CD4-positive, alpha-beta T cell treated with Interleukin-12 subunit alpha and Interleukin-12 subunit beta, for 1 hour (primary cell): Measurements from ENCODE around the gene SPEF1.
A peak's percentile ranks its signal among the peaks of the same experiment; 100 is the strongest.
"Not testable (repeated sequence)": the region's sequence is repeated elsewhere in the genome, so short reads cannot be mapped to it uniquely, and the experiment has no call there.

Experiments
- DNase-seq: peaks from one replicate; pipeline ENCODE4 v3.0.0-alpha.2; 2020

The SPEF1 gene

GRCh38 chr20:3808544-3808943, 27.3 kb upstream of the SPEF1 start:
- DNase-seq, result no peak

GRCh38 chr20:3804781-3805180, 23.5 kb upstream of the SPEF1 start:
- no peak for DNase-seq

GRCh38 chr20:3804254-3804751, 23.1 kb upstream of the SPEF1 start:
- no peak for DNase-seq

- DNase-seq, result no peak
Measured at GRCh38 chr20:3803854-3804253, 22.6 kb upstream of the SPEF1 start.

- no peak for DNase-seq
Measured at GRCh38 chr20:3803289-3803688, 22.0 kb upstream of the SPEF1 start.

- no peak for DNase-seq
Measured at GRCh38 chr20:3802524-3803239, 21.4 kb upstream of the SPEF1 start.

- no peak for DNase-seq
Measured at GRCh38 chr20:3801846-3802245, 20.6 kb upstream of the SPEF1 start.

GRCh38 chr20:3801299-3801698, 20.1 kb upstream of the SPEF1 start:
- DNase-seq, result no peak

- DNase-seq, result no peak
Measured at GRCh38 chr20:3800878-3801260, 19.6 kb upstream of the SPEF1 start.

- DNase-seq, result no peak
Measured at GRCh38 chr20:3800256-3800877, 19.1 kb upstream of the SPEF1 start.

- no peak for DNase-seq
Measured at GRCh38 chr20:3798908-3799248, 17.6 kb upstream of the SPEF1 start.

DNA sequence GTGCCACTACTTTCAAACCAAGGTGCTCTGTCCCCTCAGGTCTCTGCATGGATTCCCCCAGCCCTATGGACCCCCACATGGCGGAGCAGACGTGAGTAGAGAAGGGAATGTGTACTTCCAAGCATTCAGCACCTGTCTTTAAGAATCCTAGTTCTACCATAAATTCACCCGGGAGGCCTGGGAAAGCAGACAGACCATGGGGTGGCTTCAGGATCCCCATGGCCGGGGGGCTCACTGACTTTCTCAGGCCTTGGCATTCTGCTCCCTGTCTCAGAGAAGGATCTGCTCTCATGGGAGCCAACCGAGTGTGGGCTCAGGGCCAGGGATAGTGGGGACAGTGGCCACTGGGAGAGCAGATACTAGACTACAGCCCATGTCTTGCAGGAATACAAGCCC, 17.1 kb upstream of the SPEF1 start:
- no peak for DNase-seq

DNA sequence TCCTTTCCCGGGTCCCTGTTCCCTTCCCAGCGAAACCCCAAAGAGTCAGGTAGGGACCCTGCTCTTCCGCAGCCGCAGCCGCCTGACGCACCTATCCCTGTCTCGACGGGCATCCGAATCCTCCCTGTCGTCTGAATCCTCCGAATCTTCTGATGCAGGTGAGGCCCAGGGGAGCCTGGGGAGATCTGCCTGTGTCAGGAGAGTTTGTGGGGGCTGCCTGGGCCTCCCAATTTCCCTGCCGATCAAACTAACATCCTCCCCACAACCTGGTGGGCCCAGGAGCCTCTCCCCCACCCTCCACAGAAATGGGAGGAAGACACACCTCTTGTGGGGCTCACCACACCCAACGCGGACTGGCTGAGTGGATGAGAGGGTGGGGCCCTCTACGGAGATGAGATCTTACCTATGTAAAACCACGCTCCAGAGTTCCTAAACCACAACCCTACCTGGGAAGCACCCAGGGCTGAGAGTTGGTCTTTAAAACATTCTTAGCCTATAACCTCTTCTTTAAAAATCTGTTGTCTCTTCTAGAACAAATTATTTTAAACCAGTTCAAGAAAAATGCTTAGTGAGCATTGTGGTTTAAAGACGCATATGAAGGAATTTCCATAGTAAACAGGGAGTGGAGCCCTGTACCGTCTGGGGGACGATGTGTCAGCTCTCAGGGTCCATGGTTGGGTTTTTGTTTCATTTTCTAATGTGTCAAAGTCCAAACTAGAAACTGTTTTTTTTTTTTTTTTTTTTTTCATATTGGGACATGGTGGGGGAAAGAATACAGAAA, 16.5 kb upstream of the SPEF1 start:
- DNase-seq, result peak; percentile 60

DNA sequence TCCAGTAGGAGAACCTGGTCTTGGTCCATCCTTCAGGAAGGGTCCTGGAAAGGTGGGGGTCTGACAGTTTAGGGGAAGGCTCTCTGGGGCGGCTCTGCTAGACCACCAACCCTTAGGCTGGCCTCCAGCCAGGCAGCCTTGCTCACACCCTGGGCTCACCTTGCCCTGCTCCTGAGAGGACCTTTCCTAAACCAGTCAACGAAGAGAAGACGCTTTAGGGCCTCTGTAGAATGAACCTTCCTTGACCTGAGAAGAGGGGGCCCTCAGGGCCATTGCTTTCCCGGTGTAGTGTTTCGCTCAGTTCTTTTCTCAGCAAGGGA, 15.9 kb upstream of the SPEF1 start:
- no peak for DNase-seq

- no peak for DNase-seq
Measured at GRCh38 chr20:3796477-3797225, 15.4 kb upstream of the SPEF1 start.

- peak; percentile 89 for DNase-seq
Measured at GRCh38 chr20:3795511-3796468, 14.5 kb upstream of the SPEF1 start, which contains the start of gene CDC25B. Gene CDC25B, plus strand, starts transcription at chr20:3796310. Its CDS starts 222 bp downstream, at chr20:3796532.

DNA sequence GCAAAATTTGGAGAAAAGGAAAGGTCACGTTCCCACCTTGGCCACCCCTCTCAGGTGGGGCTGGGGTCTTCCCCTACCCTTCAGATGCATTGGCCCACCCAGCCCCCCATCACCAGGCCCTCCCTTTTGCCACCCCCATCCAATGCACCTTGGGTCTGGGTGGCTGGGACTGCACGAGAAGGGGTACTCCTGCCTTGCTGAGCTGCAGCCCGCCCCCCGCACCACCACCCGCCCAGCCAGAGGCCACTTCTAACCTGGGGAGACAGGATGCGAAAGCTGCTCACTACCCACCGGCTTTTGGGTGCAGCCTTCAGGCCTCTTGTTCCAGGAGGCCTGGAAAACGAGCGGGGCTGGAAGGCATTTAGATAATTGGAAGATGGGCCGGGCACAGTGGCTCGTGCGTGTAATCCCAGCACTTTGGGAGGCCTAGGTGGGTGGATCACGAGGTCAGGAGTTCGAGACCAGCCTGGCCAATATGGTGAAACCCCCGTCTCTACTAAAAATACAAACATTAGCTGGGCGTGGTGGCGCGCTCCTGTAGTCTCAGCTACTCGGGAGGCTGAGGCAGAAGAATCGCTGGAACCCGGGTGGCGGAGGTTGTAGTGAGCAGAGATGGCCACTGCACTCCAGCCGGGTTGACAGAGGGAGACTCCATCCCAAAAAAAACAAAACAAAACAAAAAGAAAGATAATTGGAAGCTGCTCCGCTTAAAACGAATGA, 13.6 kb upstream of the SPEF1 start:
- no peak for DNase-seq

- not testable (repeated sequence) for DNase-seq
Measured at GRCh38 chr20:3794168-3794567, 12.9 kb upstream of the SPEF1 start.

GRCh38 chr20:3789201-3789600, 8.0 kb upstream of the SPEF1 start:
- DNase-seq, result not testable (repeated sequence)

DNA sequence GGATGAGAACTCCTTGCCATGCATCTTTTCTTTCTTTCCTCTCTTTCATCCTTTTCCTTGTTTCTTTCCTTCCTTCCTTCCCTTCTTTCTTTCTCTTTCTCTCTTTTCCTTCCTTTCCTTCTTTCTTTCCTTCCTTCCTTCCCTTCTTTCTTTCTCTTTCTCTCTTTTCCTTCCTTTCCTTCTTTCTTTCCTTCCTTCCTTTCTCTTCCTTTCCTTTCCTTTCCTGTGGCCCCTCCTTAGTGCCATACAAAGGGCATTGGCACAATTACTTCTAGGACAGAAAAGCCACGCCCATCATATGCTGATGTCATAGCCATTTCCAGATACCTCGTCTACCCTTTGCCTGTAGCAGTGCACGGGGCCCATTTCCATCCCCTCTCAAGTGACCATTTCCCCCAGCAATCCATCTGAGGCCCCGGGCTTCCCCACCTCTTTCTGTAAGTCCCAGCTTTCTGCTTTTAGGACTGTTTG, 7.5 kb upstream of the SPEF1 start:
- no peak for DNase-seq

GRCh38 chr20:3787324-3788014, 6.2 kb upstream of the SPEF1 start:
- DNase-seq, result no peak
